WTC11 (cell line): ENCODE results near the gene TMEFF2. TPM values are rescaled to one million over a fixed set of nuclear protein-coding genes. Genes with fewer than 3 reads are reported as not detected.

ENCODE experiments used
- ATAC-seq: fragments of 200-7000 bp; cut with Tn5 transposase; 2 replicates; pipeline ENCODE4 v1.10.0; 2021; ENCODE audit warnings: mild to moderate bottlenecking, moderate library complexity
- CTCF ChIA-PET: fragments of 300-600 bp; sonication (Branson Sonifier 250); formaldehyde crosslinking; loops from one replicate; lab custom pipeline; 2021; ENCODE audit warnings: antibody characterized with exemption; lab: Charles Lee
- POLR2A ChIA-PET: fragments of 350-600 bp; sonication (Branson Sonifier 250); formaldehyde crosslinking; loops from one replicate; lab custom pipeline; 2021; ENCODE audit warnings: antibody characterized with exemption; lab: Charles Lee
- DNase-seq: peaks from one replicate; pipeline ENCODE4 v3.0.0; 2021; ENCODE audit warnings: low spot score
- H3K27ac Mint-ChIP-seq: 2 replicates; pipeline ENCODE4 v1.8.0; 2021; ENCODE audit warnings: mixed read lengths
- H3K27me3 Mint-ChIP-seq: 2 replicates; pipeline ENCODE4 v1.8.0; 2021; ENCODE audit warnings: low read depth, mild to moderate bottlenecking, moderate library complexity, mixed read lengths
- H3K36me3 Mint-ChIP-seq: 2 replicates; pipeline ENCODE4 v1.8.0; 2021; ENCODE audit warnings: mixed read lengths
- H3K4me1 Mint-ChIP-seq: 2 replicates; pipeline ENCODE4 v1.8.0; 2022; ENCODE audit warnings: mixed read lengths
- H3K4me3 Mint-ChIP-seq: 2 replicates; pipeline ENCODE4 v1.8.0; 2021; ENCODE audit warnings: mild to moderate bottlenecking, moderate library complexity, mixed read lengths
- H3K9me3 Mint-ChIP-seq: 2 replicates; pipeline ENCODE4 v1.8.0; 2021; ENCODE audit warnings: mixed read lengths
- AFF4 ChIP-seq: sonication (generic); formaldehyde crosslinking; IDR thresholded peaks from 2 replicates; pipeline ENCODE4 v1.8.1; 2023; ENCODE audit warnings: mild to moderate bottlenecking, missing genetic modification reagents, borderline replicate concordance
- CDX4 ChIP-seq: fragments of 250-450 bp; sonication (Bioruptor Pico); IDR thresholded peaks from 2 replicates; pipeline ENCODE4 v1.9.0; 2021; ENCODE audit warnings: moderate library complexity, mild to moderate bottlenecking, inconsistent platforms, borderline replicate concordance
- CREM ChIP-seq: sonication (generic); formaldehyde crosslinking; IDR thresholded peaks from 2 replicates; pipeline ENCODE4 v1.8.1; 2022; ENCODE audit warnings: mild to moderate bottlenecking, missing genetic modification reagents, moderate library complexity
- CTCF ChIP-seq: fragments of 200-600 bp; IDR thresholded peaks from 2 replicates; pipeline ENCODE4 v1.8.0; 2022; ENCODE audit warnings: antibody characterized with exemption
- JAZF1 ChIP-seq: fragments of 250-450 bp; sonication (Bioruptor Pico); IDR thresholded peaks from 2 replicates; pipeline ENCODE4 v1.9.0; 2021; ENCODE audit warnings: moderate library complexity, mild to moderate bottlenecking, inconsistent platforms
- JUN ChIP-seq: sonication (generic); formaldehyde crosslinking; IDR thresholded peaks from 2 replicates; pipeline ENCODE4 v1.8.0; 2023; ENCODE audit warnings: mild to moderate bottlenecking, missing genetic modification reagents
- NFATC4 ChIP-seq: fragments of 250-450 bp; sonication (Bioruptor Pico); IDR thresholded peaks from 2 replicates; pipeline ENCODE4 v1.9.0; 2021; ENCODE audit warnings: mild to moderate bottlenecking
- NFE2L1 ChIP-seq: sonication (generic); formaldehyde crosslinking; IDR thresholded peaks from 2 replicates; pipeline ENCODE4 v1.8.1; 2023; ENCODE audit warnings: missing genetic modification reagents
- NR3C1 ChIP-seq: sonication (generic); formaldehyde crosslinking; conservative IDR thresholded peaks from 2 replicates; pipeline ENCODE4 v1.8.1; 2023; ENCODE audit warnings: low read depth, mild to moderate bottlenecking, missing genetic modification reagents
- OVOL2 ChIP-seq: fragments of 250-450 bp; sonication (Bioruptor Pico); IDR thresholded peaks from 2 replicates; pipeline ENCODE4 v1.9.0; 2021; ENCODE audit warnings: mild to moderate bottlenecking, borderline replicate concordance
- RELA ChIP-seq: sonication (generic); formaldehyde crosslinking; IDR thresholded peaks from 2 replicates; pipeline ENCODE4 v1.8.1; 2022; ENCODE audit warnings: missing genetic modification reagents, mild to moderate bottlenecking, borderline replicate concordance
- SMAD3 ChIP-seq: sonication (generic); formaldehyde crosslinking; IDR thresholded peaks from 2 replicates; pipeline ENCODE4 v1.8.0; 2022; ENCODE audit warnings: missing genetic modification reagents, mild to moderate bottlenecking, borderline replicate concordance
- STAT6 ChIP-seq: sonication (generic); formaldehyde crosslinking; conservative IDR thresholded peaks from 2 replicates; pipeline ENCODE4 v1.8.1; 2023; ENCODE audit warnings: mild to moderate bottlenecking, low read depth, missing genetic modification reagents, moderate library complexity
- TEAD4 ChIP-seq: sonication (generic); formaldehyde crosslinking; IDR thresholded peaks from 2 replicates; pipeline ENCODE4 v1.8.0; 2022; ENCODE audit warnings: mild to moderate bottlenecking, missing genetic modification reagents
- USF2 ChIP-seq: sonication (generic); formaldehyde crosslinking; IDR thresholded peaks from 2 replicates; pipeline ENCODE4 v1.8.1; 2023; ENCODE audit warnings: mild to moderate bottlenecking, missing genetic modification reagents, moderate library complexity
- ZNF121 ChIP-seq: sonication (generic); formaldehyde crosslinking; IDR thresholded peaks from 2 replicates; pipeline ENCODE4 v1.8.0; 2023; ENCODE audit warnings: missing genetic modification reagents
- ZNF219 ChIP-seq: sonication (generic); formaldehyde crosslinking; IDR thresholded peaks from 2 replicates; pipeline ENCODE4 v1.8.0; 2023; ENCODE audit warnings: missing genetic modification reagents, mild to moderate bottlenecking, borderline replicate concordance
- ZNF263 ChIP-seq: sonication (generic); formaldehyde crosslinking; IDR thresholded peaks from 2 replicates; pipeline ENCODE4 v1.8.1; 2022; ENCODE audit warnings: low read depth, mild to moderate bottlenecking, moderate library complexity, missing genetic modification reagents
- ZNF396 ChIP-seq: fragments of 250-450 bp; sonication (Bioruptor Pico); IDR thresholded peaks from 2 replicates; pipeline ENCODE4 v1.8.0; 2021; ENCODE audit warnings: mild to moderate bottlenecking, moderate library complexity, borderline replicate concordance
- ZNF416 ChIP-seq: fragments of 250-450 bp; sonication (Bioruptor Pico); IDR thresholded peaks from 2 replicates; pipeline ENCODE4 v1.9.0; 2021; ENCODE audit warnings: mild to moderate bottlenecking, inconsistent platforms
- total RNA-seq: library from RNA; stranded (reverse); gene quantifications from 3 replicates; pipeline ENCODE4 v1.2.3, GENCODE V29; 2021
- TF ChIP-seq, protein P1 (sequence below): sonication (generic); formaldehyde crosslinking; IDR thresholded peaks from 2 replicates; pipeline ENCODE4 v1.8.0; 2022; ENCODE audit warnings: mild to moderate bottlenecking, missing genetic modification reagents
- TF ChIP-seq, protein P2 (sequence below): fragments of 250-450 bp; sonication (Bioruptor Pico); IDR thresholded peaks from 2 replicates; pipeline ENCODE4 v2.1.2; 2022; ENCODE audit warnings: mild to moderate bottlenecking, moderate library complexity

Gene TMEFF2
- total RNA-seq, 1 experiment from 2014 or later: 2.3 TPM

GRCh38 chr2:191923652-191923997 is 271.1 kb downstream of the TMEFF2 start:
- ChIA-PET CTCF (no interaction called here), POLR2A (no interaction called here)
- H3K27me3 Mint-ChIP-seq: no peaks in the 10 kb centered on the region; the same call in 1 of the 2 replicates
- H3K27ac Mint-ChIP-seq: no peak overlapping the region
- TF ChIP-seq TEAD4 (CRISPR knock-in tag) (no peak), RELA (CRISPR knock-in tag) (no peak), ZNF263 (no peak), ZNF219 (CRISPR knock-in tag) (no peak), CTCF (no peak), CREM (CRISPR knock-in tag) (no peak), JAZF1 (CRISPR knock-in tag) (no peak), NFE2L1 (CRISPR knock-in tag) (no peak), NFATC4 (no peak), USF2 (CRISPR knock-in tag) (no peak), JUN (CRISPR knock-in tag) (no peak)
- TF ChIP-seq, protein P1, sequence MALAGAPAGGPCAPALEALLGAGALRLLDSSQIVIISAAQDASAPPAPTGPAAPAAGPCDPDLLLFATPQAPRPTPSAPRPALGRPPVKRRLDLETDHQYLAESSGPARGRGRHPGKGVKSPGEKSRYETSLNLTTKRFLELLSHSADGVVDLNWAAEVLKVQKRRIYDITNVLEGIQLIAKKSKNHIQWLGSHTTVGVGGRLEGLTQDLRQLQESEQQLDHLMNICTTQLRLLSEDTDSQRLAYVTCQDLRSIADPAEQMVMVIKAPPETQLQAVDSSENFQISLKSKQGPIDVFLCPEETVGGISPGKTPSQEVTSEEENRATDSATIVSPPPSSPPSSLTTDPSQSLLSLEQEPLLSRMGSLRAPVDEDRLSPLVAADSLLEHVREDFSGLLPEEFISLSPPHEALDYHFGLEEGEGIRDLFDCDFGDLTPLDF (CRISPR knock-in tag): no peak
- DNase-seq: no peak
- H3K4me3 Mint-ChIP-seq: no peak overlapping the region
- H3K36me3 Mint-ChIP-seq: peaks cover 12% of the 10 kb centered on the region
- H3K4me1 Mint-ChIP-seq: peaks cover 21% of the 10 kb centered on the region
- no peak for ATAC-seq
- H3K9me3 Mint-ChIP-seq: peaks cover 23% of the 10 kb centered on the region

GRCh38 chr2:191922736-191923651 is 271.7 kb downstream of the TMEFF2 start:
- no peak for ATAC-seq
- DNase-seq: no peak
- TF ChIP-seq NR3C1 (no peak), CDX4 (no peak), CREM (CRISPR knock-in tag) (no peak), SMAD3 (CRISPR knock-in tag) (no peak), STAT6 (CRISPR knock-in tag) (no peak), ZNF396 (CRISPR knock-in tag) (no peak), ZNF416 (no peak), OVOL2 (CRISPR knock-in tag) (no peak), ZNF121 (CRISPR knock-in tag) (no peak), NFATC4 (no peak), AFF4 (CRISPR knock-in tag) (no peak), RELA (CRISPR knock-in tag) (no peak), NFE2L1 (CRISPR knock-in tag) (no peak)
- TF ChIP-seq, protein P2, sequence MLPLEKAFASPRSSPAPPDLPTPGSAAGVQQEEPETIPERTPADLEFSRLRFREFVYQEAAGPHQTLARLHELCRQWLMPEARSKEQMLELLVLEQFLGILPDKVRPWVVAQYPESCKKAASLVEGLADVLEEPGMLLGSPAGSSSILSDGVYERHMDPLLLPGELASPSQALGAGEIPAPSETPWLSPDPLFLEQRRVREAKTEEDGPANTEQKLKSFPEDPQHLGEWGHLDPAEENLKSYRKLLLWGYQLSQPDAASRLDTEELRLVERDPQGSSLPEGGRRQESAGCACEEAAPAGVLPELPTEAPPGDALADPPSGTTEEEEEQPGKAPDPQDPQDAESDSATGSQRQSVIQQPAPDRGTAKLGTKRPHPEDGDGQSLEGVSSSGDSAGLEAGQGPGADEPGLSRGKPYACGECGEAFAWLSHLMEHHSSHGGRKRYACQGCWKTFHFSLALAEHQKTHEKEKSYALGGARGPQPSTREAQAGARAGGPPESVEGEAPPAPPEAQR (CRISPR knock-in tag): no peak

More at GRCh38 chr2:191922736-191923651, 271.7 kb downstream of the TMEFF2 start:
- H3K9me3 Mint-ChIP-seq: peaks cover 23% of the 10 kb centered on the region
- CTCF ChIA-PET: no interaction called here
- H3K4me1 Mint-ChIP-seq: peaks cover 22% of the 10 kb centered on the region
- no peak overlapping the region for H3K4me3 Mint-ChIP-seq
- H3K27me3 Mint-ChIP-seq: no peaks in the 10 kb centered on the region; the same call in 1 of the 2 replicates
- no peak overlapping the region for H3K27ac Mint-ChIP-seq
- H3K36me3 Mint-ChIP-seq: peaks cover 12% of the 10 kb centered on the region
- POLR2A ChIA-PET: no interaction called here
